Heart left ventricle (tissue), 16 donors: ENCODE measurements around the gene CNOT1. TPM values are rescaled to one million over a fixed set of nuclear protein-coding genes. Genes with fewer than 3 reads are reported as not detected.

Source experiments
- ATAC-seq, 4 donors: fragments of 200-7000 bp; cut with Tn5 transposase; one replicate each; pipeline ENCODE4 v1.9.1; 2020 to 2022; ENCODE audit warnings: moderate library complexity in 4 of 4, mild to moderate bottlenecking in 3 of 4, moderate number of reproducible peaks in 1 of 4
- DNase-seq, 5 donors: peaks; one replicate each; pipeline ENCODE4 v3.0.0-alpha.2; 2020
- H3K27ac ChIP-seq, 12 donors: fragments of 200-600 bp; sonication (generic) in 4 of 12; one replicate each; pipeline versions ENCODE4 v1.5.0 to v1.8.0; 2016 to 2022; ENCODE audit warnings: mild to moderate bottlenecking in 2 of 12
- H3K27me3 ChIP-seq, 9 donors: fragments of 200-600 bp; sonication (generic) in 2 of 9; one replicate each; pipeline versions ENCODE4 v1.5.1 to v1.8.0; 2016 to 2022; ENCODE audit warnings: mild to moderate bottlenecking in 3 of 9
- H3K36me3 ChIP-seq, 9 donors: fragments of 200-600 bp; sonication (generic) in 2 of 9; one replicate each; pipeline versions ENCODE4 v1.5.0 to v1.8.0; 2018 to 2022; ENCODE audit warnings: mild to moderate bottlenecking in 2 of 9
- H3K4me1 ChIP-seq, 12 donors: fragments of 200-600 bp; sonication (generic) in 4 of 12; one replicate each; pipeline versions ENCODE4 v1.5.0 to v1.8.0; 2016 to 2022; ENCODE audit warnings: mild to moderate bottlenecking in 3 of 12
- H3K4me3 ChIP-seq, 12 donors: fragments of 200-600 bp; sonication (generic) in 4 of 12; one replicate each; pipeline versions ENCODE4 v1.5.0 to v1.8.0; 2017 to 2022; ENCODE audit warnings: mild to moderate bottlenecking in 9 of 12, moderate library complexity in 4 of 12
- H3K9me3 ChIP-seq, 12 donors: fragments of 200-600 bp; sonication (generic) in 4 of 12; one replicate each; pipeline versions ENCODE4 v1.5.0 to v1.8.0; 2016 to 2022; ENCODE audit warnings: mild to moderate bottlenecking in 1 of 12
- CTCF ChIP-seq, 12 donors: fragments of 200-600 bp; sonication (generic) in 4 of 12; IDR thresholded peaks; one replicate each; pipeline versions ENCODE4 v1.5.0 to v1.8.0; 2018 to 2022; ENCODE audit warnings: antibody characterized with exemption in 12 of 12, mild to moderate bottlenecking in 5 of 12
- POLR2A ChIP-seq, 2 donors: fragments of 450-650 bp; IDR thresholded peaks; one replicate each; pipeline ENCODE4 v1.6.1; 2017; ENCODE audit warnings: antibody characterized with exemption in 2 of 2, mild to moderate bottlenecking in 2 of 2, moderate library complexity in 2 of 2
- WGBS, 4 donors: extraction: QIAGEN DNeasy Blood & Tissue Kit in 2 of 4; methylation state at CpG; one replicate each; pipeline versions ENCODE4 v1.1.5 to v1.1.7; 2013 to 2018; 5-methylcytosine and 5-hydroxymethylcytosine counted together
- intact Hi-C, 10 donors: fragments of 100-400 bp; cut with DNase I; formaldehyde crosslinking; loops; one replicate each; pipeline versions ENCODE4 v1.11.1 to v1.14.2; 2022
- polyA plus RNA-seq, 2 donors: library from polyadenylated mRNA; stranded (reverse); fragments of 200-250 nt; gene quantifications; one replicate each; pipeline ENCODE4 v1.2.3, GENCODE V29; 2013
- total RNA-seq, 9 donors: library from RNA; depleted of rRNA in 2 of 9; stranded (reverse); fragments of >200 nt in 2 of 9; fragmentation: NEBNext Ultra II Directional in 3 of 9; extraction: Animal tissue kit (Norgen Biotek cat#: 25700) in 3 of 9; gene quantifications; one replicate each; pipeline versions ENCODE4 v1.1.0 to v1.2.4, GENCODE V29; 2016 to 2023
- donor health status: ischemic (EF 13 %, LVEDD 7.1; RV severe dilation, severe dysfunction).
- donor health status: healthy with polysubstance abuse.
- donor health status: DM: no; HTN: yes; CAD: no.
- donor health status: DM: no; HTN: no; CAD: no.
- donor health status: ischemic (EF 25% LVEDD 6.9; RV normal size, moderate dysfunction).
- donor health status: ischemic (EF 25% LVEDD 5.7; RV mildly dilated, moderate dysfunction).
- donor health status: healthy.
- donor health status: DM: yes; HTN: yes; CAD: no.
- donor health status: ischemic (EF 35%, LVEDD 5.7; RV mildly dilated, moderate dysfunction).
- donor health status: nonischemic (EF 11% LVEDD 7.7; RV severe dilation, severe dysfunction).
- donor health status: DM: yes; HTN: yes; CAD: no.
- donor health status: PGD.
- donor health status: ischemic (EF 29% LVEDD 5.4; RV normal size, mild dysfunction).
- donor health status: nonischemic (EF 23%, LVEDD 6.1; RV moderate dilation, normal function).

Gene CNOT1
- total and polyA plus RNA-seq, 11 donors, result 21.2 to 110 (median 81.1) TPM

GRCh38 chr16:58658796-58659211 lies 29.2 kb upstream of the CNOT1 start:
- WGBS, 4 donors, result 78 to 96% (median 88%) methylated on average over 3 of the region's 3 CpGs
- H3K4me3 ChIP-seq, result no peak overlapping the region
- no peaks in the 10 kb centered on the region for H3K27me3 ChIP-seq
- no peak overlapping the region for H3K27ac ChIP-seq
- no peak for TF ChIP-seq POLR2A (IDR thresholded peaks at IDR 0.05)
- no peak for TF ChIP-seq CTCF (IDR thresholded peaks at IDR 0.05)
- intact Hi-C loops, result no loop called here
- H3K4me1 ChIP-seq, result peaks cover 0 to 6% (median 0%) of the 10 kb centered on the region in 12 donors
- no peak for DNase-seq
- ATAC-seq, result no peak
- H3K9me3 ChIP-seq, result no peaks in the 10 kb centered on the region
- H3K36me3 ChIP-seq, result no peaks in the 10 kb centered on the region

- Histone ChIP-seq H3K27me3 (no peaks in the 10 kb centered on the region), H3K36me3 (no peaks in the 10 kb centered on the region), H3K4me3 (no peak overlapping the region), H3K4me1 (peaks cover 0 to 9% (median 0%) of the 10 kb centered on the region in 12 donors), H3K9me3 (no peaks in the 10 kb centered on the region), H3K27ac (no peak overlapping the region)
- no peak for ATAC-seq
- no peak for DNase-seq
- intact Hi-C loops, result no loop called here
- TF ChIP-seq CTCF (IDR thresholded peaks at IDR 0.05) (no peak), POLR2A (IDR thresholded peaks at IDR 0.05) (no peak)
- WGBS, 4 donors, result 77 to 87% (median 83%) methylated on average over 4 of the region's 4 CpGs
Measured at GRCh38 chr16:58656899-58657298, 27.3 kb upstream of the CNOT1 start.

- H3K27me3 ChIP-seq, result no peaks in the 10 kb centered on the region
- intact Hi-C loops, result no loop called here
- no peak for DNase-seq
- ATAC-seq, result no peak
- H3K4me3 ChIP-seq, result no peak overlapping the region
- WGBS, 4 donors, result 88 to 94% (median 93%) methylated on average over 8 of the region's 8 CpGs
- no peak overlapping the region for H3K27ac ChIP-seq
- no peak for TF ChIP-seq CTCF (IDR thresholded peaks at IDR 0.05)
- TF ChIP-seq POLR2A (IDR thresholded peaks at IDR 0.05), result no peak
- H3K36me3 ChIP-seq, result no peaks in the 10 kb centered on the region
- peaks cover 0 to 3% (median 0%) of the 10 kb centered on the region in 12 donors for H3K4me1 ChIP-seq
- H3K9me3 ChIP-seq, result no peaks in the 10 kb centered on the region
Measured at GRCh38 chr16:58655215-58655596, 25.6 kb upstream of the CNOT1 start.

- 82 to 86% (median 85%) methylated on average over 7 of the region's 7 CpGs for WGBS, 4 donors
- no peak for DNase-seq
- Histone ChIP-seq H3K9me3 (no peaks in the 10 kb centered on the region), H3K27ac (no peak overlapping the region), H3K36me3 (no peaks in the 10 kb centered on the region), H3K4me3 (no peak overlapping the region), H3K27me3 (no peaks in the 10 kb centered on the region), H3K4me1 (peaks cover 0 to 3% (median 0%) of the 10 kb centered on the region in 12 donors)
- no peak for ATAC-seq
- intact Hi-C loops, result no loop called here
- TF ChIP-seq CTCF (IDR thresholded peaks at IDR 0.05) (no peak), POLR2A (IDR thresholded peaks at IDR 0.05) (no peak)
Measured at GRCh38 chr16:58654560-58655214, 25.1 kb upstream of the CNOT1 start.
